IMR-90 (cell line): ENCODE measurements around the gene STYXL1. TPM values are rescaled to one million over a fixed set of nuclear protein-coding genes. Genes with fewer than 3 reads are reported as not detected.

Source experiments
- ATAC-seq: fragments of 200-7000 bp; cut with Tn5 transposase; 2 replicates; pipeline ENCODE4 v1.9.1; 2020; ENCODE audit warnings: low read depth, mild to moderate bottlenecking, moderate library complexity
- BruUV-seq: library from RNA; stranded (reverse); fragments of 400-500 nt; replicated peaks from 2 replicates; lab custom pipeline; 2021; lab: Mats Ljungman, UMichigan
- CTCF ChIA-PET: fragments of 300-600 bp; formaldehyde crosslinking; extraction: SDS; loops from one replicate; lab custom pipeline; 2021; ENCODE audit warnings: antibody characterized with exemption; lab: Yijun Ruan, JAX
- POLR2A ChIA-PET: fragments of 300-600 bp; sonication (Branson Sonifier 250); formaldehyde crosslinking; loops from one replicate; lab custom pipeline; 2022; ENCODE audit warnings: antibody characterized with exemption; ENCODE audit not compliant: unreplicated experiment; lab: Charles Lee
- DNase-seq: peaks from one replicate; pipeline ENCODE4 v3.0.0; 2013
- H2AFZ ChIP-seq: replicated peaks from 2 replicates; pipeline ENCODE3; 2013; ENCODE audit warnings: low read length, mild to moderate bottlenecking; ENCODE audit not compliant: poor library complexity
- H2AK5ac ChIP-seq: 2 replicates; pipeline ENCODE4 v1.6.1; 2013; ENCODE audit warnings: low read depth, low read length, inconsistent platforms
- H2AK9ac ChIP-seq: replicated peaks from 2 replicates; pipeline ENCODE3; 2013; ENCODE audit warnings: mild to moderate bottlenecking, low read depth, low read length, moderate library complexity; ENCODE audit not compliant: poor library complexity
- H2BK120ac ChIP-seq: 2 replicates; pipeline ENCODE4 v1.6.1; 2013; ENCODE audit warnings: low read depth, low read length, inconsistent platforms
- H2BK15ac ChIP-seq: 3 replicates; pipeline ENCODE4 v1.6.1; 2013; ENCODE audit warnings: low read depth, low read length, inconsistent platforms
- H2BK20ac ChIP-seq: 2 replicates; pipeline ENCODE4 v1.6.1; 2013; ENCODE audit warnings: low read depth, mild to moderate bottlenecking, inconsistent platforms, low read length, moderate library complexity
- H2BK5ac ChIP-seq: 2 replicates; pipeline ENCODE4 v1.6.1; 2013; ENCODE audit warnings: mild to moderate bottlenecking, low read depth, low read length, inconsistent platforms; ENCODE audit not compliant: poor library complexity, severe bottlenecking
- H3K14ac ChIP-seq: replicated peaks from 2 replicates; pipeline ENCODE4 v1.6.1; 2013; ENCODE audit warnings: low read depth, low read length, inconsistent platforms
- H3K18ac ChIP-seq: 2 replicates; pipeline ENCODE4 v1.6.1; 2013; ENCODE audit warnings: low read depth, low read length, control low read depth
- H3K23ac ChIP-seq: 2 replicates; pipeline ENCODE4 v1.6.1; 2013; ENCODE audit warnings: low read depth, low read length, inconsistent platforms
- H3K27ac ChIP-seq: 2 replicates; pipeline ENCODE4 v1.5.1; 2013; ENCODE audit warnings: mild to moderate bottlenecking, control low read depth, low read length; ENCODE audit not compliant: insufficient read depth
- H3K27me3 ChIP-seq: 2 replicates; pipeline ENCODE4 v1.6.1; 2013; ENCODE audit warnings: low read length; ENCODE audit not compliant: control insufficient read depth, insufficient read depth
- H3K36me3 ChIP-seq: 2 replicates; pipeline ENCODE4 v1.6.1; 2013; ENCODE audit warnings: low read length, mixed read lengths; ENCODE audit not compliant: control insufficient read depth, insufficient read depth
- H3K4ac ChIP-seq: 2 replicates; pipeline ENCODE4 v1.6.1; 2013; ENCODE audit warnings: low read depth, low read length, inconsistent platforms
- H3K4me1 ChIP-seq: 2 replicates; pipeline ENCODE4 v1.6.1; 2013; ENCODE audit warnings: low read length, mixed read lengths; ENCODE audit not compliant: control insufficient read depth, insufficient read depth
- H3K4me2 ChIP-seq: 2 replicates; pipeline ENCODE4 v1.6.1; 2013; ENCODE audit warnings: low read depth, mild to moderate bottlenecking, control low read depth, low read length, moderate library complexity
- H3K4me3 ChIP-seq: 2 replicates; pipeline ENCODE4 v1.5.1; 2013; ENCODE audit warnings: low read depth, mild to moderate bottlenecking, control low read depth, low read length, moderate library complexity; ENCODE audit not compliant: insufficient read depth
- H3K56ac ChIP-seq: 2 replicates; pipeline ENCODE4 v1.6.1; 2013; ENCODE audit warnings: low read length, inconsistent platforms; ENCODE audit not compliant: insufficient read depth; ENCODE audit errors: extremely low read depth
- H3K79me1 ChIP-seq, 2 experiments: 2 replicates each; pipeline ENCODE4 v1.6.1; 2013; ENCODE audit warnings: low read length in 2 of 2, inconsistent platforms in 1 of 2, low read depth in 1 of 2
- H3K9ac ChIP-seq: 2 replicates; pipeline ENCODE4 v1.6.1; 2013; ENCODE audit warnings: low read depth, low read length, control low read depth
- H3K9me1 ChIP-seq: 2 replicates; pipeline ENCODE4 v1.6.1; 2013; ENCODE audit warnings: low read length, inconsistent platforms; ENCODE audit not compliant: insufficient read depth
- H3K9me3 ChIP-seq: 2 replicates; pipeline ENCODE4 v1.6.1; 2013; ENCODE audit warnings: low read length; ENCODE audit not compliant: control insufficient read depth, insufficient read depth
- H4K20me1 ChIP-seq: 2 replicates; pipeline ENCODE4 v1.6.1; 2013; ENCODE audit warnings: low read length, inconsistent platforms; ENCODE audit not compliant: insufficient read depth
- H4K5ac ChIP-seq: 2 replicates; pipeline ENCODE4 v1.6.1; 2013; ENCODE audit warnings: mild to moderate bottlenecking, low read depth, low read length, control low read depth
- H4K8ac ChIP-seq, 2 experiments: 2 replicates each; pipeline ENCODE4 v1.6.1; 2013; ENCODE audit warnings: low read depth in 2 of 2, low read length in 2 of 2, control low read depth in 1 of 2, inconsistent platforms in 1 of 2
- H4K91ac ChIP-seq: 2 replicates; pipeline ENCODE4 v1.6.1; 2013; ENCODE audit warnings: low read depth, low read length, inconsistent platforms; ENCODE audit not compliant: insufficient read depth
- BHLHE40 ChIP-seq: fragments of 150-350 bp; IDR thresholded peaks from 2 replicates; pipeline ENCODE4 v1.6.1; 2016; ENCODE audit warnings: mild to moderate bottlenecking, low read depth, low read length
- CEBPB ChIP-seq: IDR thresholded peaks from 2 replicates; pipeline ENCODE4 v1.6.1; 2012; ENCODE audit warnings: low read depth, low read length, improper control_type of control experiment
- CTCF ChIP-seq: conservative IDR thresholded peaks from 2 replicates; pipeline ENCODE4 v1.5.1; 2012; ENCODE audit warnings: mild to moderate bottlenecking, low read depth, low read length, improper control_type of control experiment
- ELK1 ChIP-seq: fragments of 150-350 bp; IDR thresholded peaks from 2 replicates; pipeline ENCODE4 v1.6.1; 2016; ENCODE audit warnings: low read depth, mild to moderate bottlenecking, low read length, moderate library complexity, borderline replicate concordance
- FOS ChIP-seq: fragments of 150-350 bp; IDR thresholded peaks from 2 replicates; pipeline ENCODE4 v1.6.1; 2016; ENCODE audit warnings: low read depth, low read length
- MAFK ChIP-seq: IDR thresholded peaks from 2 replicates; pipeline ENCODE4 v1.6.1; 2012; ENCODE audit warnings: low read depth, low read length, improper control_type of control experiment
- NFE2L2 ChIP-seq: fragments of 150-350 bp; IDR thresholded peaks from 2 replicates; pipeline ENCODE4 v1.6.1; 2016; ENCODE audit warnings: low read depth, mild to moderate bottlenecking, low read length
- POLR2A ChIP-seq: IDR thresholded peaks from 2 replicates; pipeline ENCODE4 v1.6.1; 2012; ENCODE audit warnings: mild to moderate bottlenecking, low read depth, low read length
- RAD21 ChIP-seq: IDR thresholded peaks from 2 replicates; pipeline ENCODE4 v1.6.1; 2012; ENCODE audit warnings: low read length, improper control_type of control experiment
- RCOR1 ChIP-seq: IDR thresholded peaks from 2 replicates; pipeline ENCODE4 v1.6.1; 2012; ENCODE audit warnings: mild to moderate bottlenecking, low read length, improper control_type of control experiment; ENCODE audit not compliant: insufficient replicate concordance
- RFX5 ChIP-seq: IDR thresholded peaks from 2 replicates; pipeline ENCODE4 v1.8.0; 2012; ENCODE audit warnings: low read depth, mild to moderate bottlenecking, low read length, moderate library complexity
- SMC3 ChIP-seq: fragments of 150-350 bp; IDR thresholded peaks from 2 replicates; pipeline ENCODE4 v1.6.1; 2016; ENCODE audit warnings: low read depth, mild to moderate bottlenecking, antibody characterized with exemption, low read length, moderate library complexity
- USF2 ChIP-seq: fragments of 150-350 bp; IDR thresholded peaks from 2 replicates; pipeline ENCODE4 v1.6.1; 2017; ENCODE audit warnings: mild to moderate bottlenecking, antibody characterized with exemption, low read length, low read depth
- WGBS, 2 experiments: methylation state at CpG; one replicate each; pipeline versions ENCODE4 v1.1.5 to v1.1.7; 2013; ENCODE audit warnings: missing lambda C conversion rate in 2 of 2; ENCODE audit not compliant: insufficient read length in 1 of 2; ENCODE audit errors: extremely low coverage in 2 of 2; 5-methylcytosine and 5-hydroxymethylcytosine counted together
- dilution Hi-C: fragments of 300-500 bp; cut with HindIII; formaldehyde crosslinking; loops from one replicate; pipeline ENCODE4 v1.14.3; 2018; ENCODE audit warnings: low sequenced_read_pairs; ENCODE audit not compliant: unreplicated experiment
- in situ Hi-C: fragments of 300-500 bp; cut with MboI; formaldehyde crosslinking; loops from 3 replicates; pipeline ENCODE4 v1.14.3; 2019; ENCODE audit warnings: low sequenced_read_pairs, inconsistent platforms, mixed read lengths
- intact Hi-C: fragments of 100-400 bp; cut with micrococcal nuclease; formaldehyde crosslinking; loops from 2 replicates; pipeline ENCODE4 v1.10.0; 2022
- polyA plus RNA-seq, 3 experiments: library from polyadenylated mRNA; depleted of rRNA; stranded (reverse); fragments of >200 nt; gene quantifications; 2 replicates each; pipeline ENCODE4 v1.2.3, GENCODE V29; 2012; ENCODE audit warnings: low replicate concordance in 1 of 3
- total RNA-seq: library from RNA; depleted of rRNA; stranded (reverse); fragments of >200 nt; gene quantifications from 2 replicates; pipeline ENCODE4 v1.2.3, GENCODE V29; 2012

The STYXL1 gene
- total and polyA plus RNA-seq, 2 of the 4 experiments (the other 2 are of a cell fraction) = 66.1 to 73.8 TPM

- Histone ChIP-seq H3K4ac (no peak overlapping the region), H3K23ac (no peak overlapping the region), H3K4me1 (peaks cover 14% of the 10 kb centered on the region), H3K36me3 (peaks cover 50% of the 10 kb centered on the region), H3K56ac (no peak overlapping the region), H2AK5ac (no peak overlapping the region), H4K5ac (no peak overlapping the region), H3K27me3 (no peaks in the 10 kb centered on the region), H3K27ac (no peak overlapping the region), H2AK9ac (no peak overlapping the region), H2BK5ac (no peak overlapping the region), H2BK20ac (no peak overlapping the region), H3K9ac (no peak overlapping the region), H3K9me3 (no peaks in the 10 kb centered on the region), H3K18ac (no peak overlapping the region), H3K9me1 (peaks cover 20% of the 10 kb centered on the region), H4K20me1 (peaks cover 61% of the 10 kb centered on the region), H3K4me2 (no peak overlapping the region), H4K8ac (no peak overlapping the region), H3K79me1 (peaks cover 50 to 89% of the 10 kb centered on the region in 2 experiments), H3K14ac (no peak overlapping the region), H3K4me3 (no peak overlapping the region), H2AFZ (no peak overlapping the region), H2BK15ac (no peak overlapping the region), H4K91ac (no peak overlapping the region), H2BK120ac (no peak overlapping the region)
- intact Hi-C loops = no loop called here
- ATAC-seq = no peak
- in situ Hi-C loops = no loop called here
- BruUV-seq = no TSS peak
- DNase-seq = no peak
- ChIA-PET POLR2A (interaction anchor here (0.6 kb wide), 1 partner anchor 135 kb away, joined by 5 read pairs; no protein-coding TSS in a partner anchor), CTCF (interaction anchor here (0.6 kb wide), 1 partner anchor 15 kb away, joined by 3 read pairs; no protein-coding TSS in a partner anchor)
- WGBS, 2 experiments = no CpG with 5 or more reads among the region's 7 CpGs
- no peak for TF ChIP-seq BHLHE40
- TF ChIP-seq ELK1 = no peak
- no peak for TF ChIP-seq RCOR1
- TF ChIP-seq CTCF = no peak
- TF ChIP-seq CEBPB = no peak
- TF ChIP-seq RFX5 = no peak
- TF ChIP-seq RAD21 = no peak
- TF ChIP-seq USF2 = no peak
- TF ChIP-seq MAFK = no peak
- TF ChIP-seq NFE2L2 = no peak
- no peak for TF ChIP-seq SMC3
- no peak for TF ChIP-seq FOS
- TF ChIP-seq POLR2A = no peak
- dilution Hi-C loops = no loop called here
These were observed 8.4 kb upstream of the STYXL1 start for GRCh38 chr7:76056241-76056640.
